ENCODE results near the gene VMP1.
"Not testable (repeated sequence)": the region's sequence is repeated elsewhere in the genome, so short reads cannot be mapped to it uniquely, and the experiment has no call there.

Gene VMP1

DNA sequence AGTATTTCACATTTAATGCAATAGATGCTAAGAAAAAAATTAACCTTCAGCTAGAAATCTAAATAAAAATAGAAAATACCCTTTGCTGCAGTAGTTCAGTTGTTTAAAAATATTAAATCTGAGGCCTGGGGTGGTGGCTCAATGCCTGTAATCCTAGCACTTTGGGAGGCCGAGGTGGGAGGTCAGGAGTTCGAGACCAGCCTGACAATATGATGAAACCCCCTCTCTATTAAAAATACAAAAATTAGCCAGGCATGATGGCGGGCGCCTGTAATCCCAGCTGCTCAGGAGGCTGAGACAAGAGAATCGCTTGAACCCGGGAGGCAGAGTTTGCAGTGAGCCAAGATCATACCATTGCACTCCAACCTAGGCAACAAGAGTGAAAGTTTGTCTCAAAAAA is 98.9 kb downstream of the VMP1 start:
- not testable (repeated sequence) for DNase-seq (ENCODE audit: low read depth in 3 of 3)

DNA sequence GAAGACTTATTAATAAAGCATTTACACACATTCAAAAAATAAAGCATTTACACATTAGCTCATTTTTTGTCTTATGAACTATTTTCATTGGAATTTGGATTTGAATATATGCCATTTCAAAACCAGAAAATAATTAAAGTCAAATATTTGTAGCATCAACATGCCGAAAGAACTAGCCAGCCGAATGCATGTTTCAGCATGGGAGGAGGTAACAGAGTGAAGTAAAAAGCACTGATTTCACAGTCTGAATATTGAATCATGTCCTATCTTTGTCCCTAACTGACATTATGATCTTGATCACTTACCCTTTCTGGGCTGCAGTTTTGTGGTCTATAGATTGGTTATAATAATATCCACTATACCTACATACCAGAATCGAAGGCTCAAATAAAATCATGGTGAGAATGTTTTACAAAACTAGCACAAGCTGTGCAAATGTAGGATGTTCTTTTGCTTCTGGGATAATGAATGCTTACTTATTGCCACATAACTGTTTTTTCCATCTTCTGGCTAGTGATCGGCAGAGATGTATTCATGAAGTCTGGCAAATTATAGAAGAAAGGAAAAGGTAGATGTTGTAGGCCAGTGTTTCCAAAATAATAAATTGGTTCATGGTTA is 100.5 kb downstream of the VMP1 start:
- no peak for DNase-seq (ENCODE audit: low read depth in 3 of 3)

DNA sequence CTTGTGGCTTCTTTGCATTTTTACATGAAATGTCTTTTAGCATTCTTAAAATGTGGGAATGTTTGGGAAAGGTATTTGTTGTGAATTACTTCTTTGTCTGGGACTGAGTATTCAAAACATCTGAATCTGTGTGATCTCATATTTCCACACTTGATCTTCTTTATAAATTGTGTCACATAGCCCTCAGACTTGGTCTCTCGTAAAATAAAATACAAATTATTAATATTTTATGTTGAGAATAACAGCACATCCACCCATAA is 103.4 kb downstream of the VMP1 start:
- no peak for DNase-seq (ENCODE audit: low read depth in 3 of 3)

DNA sequence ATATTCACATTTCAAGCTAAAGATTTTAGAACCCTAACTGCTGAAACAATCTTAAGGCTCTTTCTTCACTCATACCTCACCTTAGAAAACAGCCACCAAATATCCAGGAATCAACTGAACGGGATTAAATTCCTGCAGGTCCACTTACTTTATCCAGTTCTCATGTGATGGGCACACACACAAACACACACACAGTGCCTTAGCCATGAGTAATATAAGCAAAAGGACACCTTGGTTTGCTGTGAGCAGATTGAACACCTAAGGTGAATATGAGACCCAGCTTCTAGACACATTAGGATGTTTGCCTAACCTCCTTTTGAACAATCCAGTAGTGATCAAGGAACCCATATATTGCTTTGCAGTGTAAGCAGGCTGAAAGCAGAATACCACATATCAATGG is 103.8 kb downstream of the VMP1 start:
- DNase-seq (ENCODE audit: low read depth in 3 of 3): no peak

DNA sequence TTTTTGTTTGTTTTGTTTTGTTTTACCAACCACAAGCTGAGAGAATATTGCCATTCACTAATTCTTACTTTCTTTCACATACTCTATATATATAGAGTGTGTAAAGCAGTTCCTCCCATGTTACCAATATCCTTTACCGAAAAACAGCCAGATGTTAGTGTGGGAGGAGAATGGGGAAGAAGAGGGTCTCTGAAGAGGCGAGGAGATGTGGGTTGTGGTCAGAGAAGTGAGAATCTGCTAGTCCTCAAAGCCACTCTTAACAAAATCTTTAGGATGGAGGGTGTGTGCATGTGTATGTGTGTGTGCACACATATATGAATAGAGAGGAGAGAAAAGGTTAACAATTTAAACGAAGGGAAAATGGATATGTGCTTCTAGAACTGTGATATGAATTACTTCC is 104.7 kb downstream of the VMP1 start:
- DNase-seq (ENCODE audit: low read depth in 3 of 3): no peak

DNA sequence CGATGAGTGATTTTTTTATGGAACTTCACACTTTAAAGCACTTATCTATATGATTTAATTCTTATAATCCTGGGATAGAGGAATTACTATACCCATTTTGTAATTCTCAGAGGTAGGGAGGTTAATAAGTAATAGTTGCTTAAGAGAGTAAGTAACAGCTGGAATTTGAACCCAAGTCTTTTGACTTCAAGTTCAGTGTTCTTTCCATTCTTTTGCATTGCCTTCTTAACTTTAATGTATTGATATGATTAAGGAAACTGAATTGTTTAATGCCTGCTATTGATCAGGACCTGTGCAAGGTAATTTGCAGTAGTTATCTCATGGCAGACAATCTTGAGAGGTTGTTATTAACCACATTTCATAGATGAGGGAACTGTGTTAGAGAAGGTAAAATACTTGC is 106.8 kb downstream of the VMP1 start:
- DNase-seq (ENCODE audit: low read depth in 3 of 3): no peak

DNA sequence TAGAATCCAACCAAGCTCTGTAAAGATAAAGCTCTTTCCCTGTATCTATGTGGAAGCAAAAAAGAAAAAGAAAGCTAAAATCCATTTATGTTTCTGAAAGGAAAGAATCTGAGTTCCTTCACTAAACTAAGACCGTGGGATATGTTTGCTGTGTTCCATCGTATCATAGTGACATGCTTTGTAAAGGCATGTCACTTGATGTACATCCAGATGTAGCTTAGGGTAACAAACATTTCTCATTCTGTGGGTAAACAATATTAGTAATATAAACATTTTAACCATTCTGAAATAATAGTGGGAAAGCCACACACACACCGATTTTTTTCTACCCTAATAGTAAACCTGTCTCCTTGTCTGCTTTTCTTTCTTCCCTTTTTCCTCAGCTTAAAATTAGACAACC is 107.2 kb downstream of the VMP1 start:
- DNase-seq (ENCODE audit: low read depth in 3 of 3): no peak

DNA sequence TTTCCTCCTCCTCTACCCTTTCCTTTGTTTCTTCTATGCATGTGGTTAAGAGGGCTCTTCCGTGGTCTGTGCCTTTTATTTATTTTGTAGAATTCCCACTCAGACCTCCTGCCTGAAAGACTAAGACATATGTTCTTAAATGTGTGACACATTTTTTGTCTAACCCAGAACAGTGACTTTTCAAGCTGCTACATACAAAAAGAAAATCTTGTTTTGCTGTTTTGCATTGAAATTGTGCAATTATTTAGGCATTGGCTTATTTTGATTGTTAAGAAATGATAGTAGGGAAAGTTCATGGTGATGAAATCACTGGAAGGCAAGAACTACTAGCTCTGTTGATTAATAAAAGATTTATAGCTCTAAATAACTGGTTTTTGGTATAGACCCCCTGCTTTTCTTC is 108.5 kb downstream of the VMP1 start:
- no peak for DNase-seq (ENCODE audit: low read depth in 3 of 3)

DNA sequence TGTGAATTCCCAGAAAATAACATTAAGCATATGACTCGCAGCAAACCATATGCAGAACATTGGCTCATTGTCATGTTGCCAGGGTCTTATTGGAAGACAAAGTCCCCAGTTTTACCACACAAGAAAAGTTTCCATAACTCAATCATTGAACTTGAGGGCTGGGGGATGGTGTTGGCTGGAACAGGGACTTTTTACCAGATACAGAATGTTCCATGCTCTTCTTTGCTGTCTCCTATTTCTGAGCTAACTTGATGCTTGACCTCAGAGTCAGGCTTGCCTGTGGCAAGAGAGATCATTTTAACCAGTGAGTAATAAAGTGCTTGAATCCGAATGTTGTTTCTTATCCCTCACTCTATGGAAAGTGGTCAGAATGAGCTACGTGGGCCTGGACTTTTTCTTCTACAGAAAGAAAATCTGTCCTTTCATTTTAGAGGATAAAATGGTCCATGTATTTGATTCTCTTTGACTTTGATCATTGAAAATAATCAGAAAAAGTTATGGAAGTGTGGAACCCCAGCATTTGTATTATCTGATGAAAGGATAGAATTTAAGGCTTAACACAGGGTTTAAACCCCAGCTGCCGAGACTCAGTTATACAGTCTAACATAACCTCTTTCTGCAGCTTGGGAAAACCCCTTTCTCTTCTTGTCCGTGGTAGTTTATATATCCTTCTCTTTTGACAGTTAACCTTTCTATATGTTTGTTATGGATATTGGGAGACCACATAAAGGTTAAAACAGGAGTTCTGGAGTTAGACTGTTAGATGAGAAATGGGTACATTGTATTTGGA is 118.3 kb downstream of the VMP1 start:
- DNase-seq (ENCODE audit: low read depth in 3 of 3): no peak

DNA sequence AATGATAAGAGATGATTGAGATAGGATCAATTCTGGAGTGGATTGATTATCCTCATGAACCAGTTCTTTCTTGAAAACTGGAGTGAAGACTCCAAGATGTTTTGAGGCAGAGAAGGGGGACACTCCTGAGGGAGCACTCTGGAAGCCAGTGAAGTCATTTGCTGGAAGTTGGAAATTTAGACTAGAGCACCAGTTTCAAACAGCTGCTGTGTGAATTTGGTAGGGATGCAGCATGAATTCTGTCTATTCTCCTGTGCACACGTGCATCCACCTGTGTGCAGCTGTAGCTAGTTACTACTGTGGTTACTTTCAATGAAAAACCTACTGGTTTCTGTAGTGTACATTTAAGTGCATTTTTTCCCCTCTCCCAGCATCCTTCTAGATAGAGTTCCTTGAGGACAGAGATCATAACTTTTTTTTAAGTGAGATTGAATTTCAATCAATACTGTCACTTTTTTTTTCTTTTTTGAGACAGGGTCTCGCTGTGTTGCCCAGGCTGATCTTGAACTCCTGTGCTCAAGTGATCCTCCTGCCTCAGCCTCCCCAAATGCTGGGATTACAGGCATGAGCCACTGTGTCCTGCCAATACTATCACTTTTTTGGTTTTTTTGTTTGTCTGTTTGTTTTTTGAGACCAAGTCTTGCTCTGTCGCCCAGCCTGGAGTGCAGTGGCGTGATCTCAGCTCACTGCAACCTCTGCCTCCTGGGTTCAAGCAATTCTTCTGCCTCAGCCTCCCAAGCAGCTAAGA is 119.4 kb downstream of the VMP1 start:
- DNase-seq (ENCODE audit: low read depth in 3 of 3): no peak

DNA sequence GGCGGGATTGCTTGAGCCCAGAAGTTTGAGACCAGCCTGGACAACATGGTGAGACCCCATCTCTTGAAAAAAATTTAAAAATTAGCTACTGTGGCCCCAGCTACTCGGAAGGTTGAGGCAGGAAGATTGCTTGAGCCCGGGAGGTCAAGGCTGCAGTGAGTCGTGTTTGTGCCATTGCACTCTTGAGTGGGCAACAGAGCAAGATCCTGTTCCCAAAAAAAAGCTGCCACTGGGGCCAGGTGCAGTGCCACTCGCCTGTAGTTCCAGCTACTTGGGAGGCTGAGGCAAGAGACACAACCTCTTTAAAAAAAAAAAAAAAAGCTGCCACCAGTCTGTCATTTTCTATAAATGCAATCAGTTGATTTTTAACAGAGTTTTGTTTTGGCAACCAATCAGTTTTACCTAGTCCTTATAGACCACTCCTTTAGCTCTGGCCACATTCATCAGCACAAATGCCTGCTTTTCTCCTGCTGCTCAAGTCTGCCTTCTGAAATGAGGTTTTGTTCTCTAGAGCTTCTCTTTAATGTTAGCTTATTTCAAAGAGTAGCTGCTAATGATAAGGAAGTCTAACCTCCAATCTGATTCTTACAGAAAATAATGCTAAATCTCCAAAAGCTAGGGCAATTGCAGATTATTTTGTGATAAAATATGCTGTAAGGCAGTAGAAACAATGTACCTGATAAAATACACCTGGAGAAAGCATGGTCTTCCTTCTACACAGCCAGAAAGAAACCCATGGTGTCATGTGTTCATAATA is 120.4 kb downstream of the VMP1 start:
- no peak for DNase-seq (ENCODE audit: low read depth in 3 of 3)

DNA sequence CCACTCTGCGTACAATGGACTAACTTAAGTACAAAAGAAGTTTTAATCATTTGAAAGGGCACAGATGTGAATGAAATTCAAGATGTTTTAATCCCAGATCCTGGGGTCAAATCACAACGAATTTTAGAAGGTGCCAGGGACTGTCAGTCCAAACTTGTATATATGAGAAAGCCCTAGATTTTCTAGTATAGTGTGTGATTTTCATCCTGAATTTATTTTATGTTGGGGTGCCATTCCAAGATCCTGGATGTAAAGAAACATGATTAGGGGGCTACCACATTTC is 121.0 kb downstream of the VMP1 start:
- no peak for DNase-seq (ENCODE audit: low read depth in 3 of 3)

DNA sequence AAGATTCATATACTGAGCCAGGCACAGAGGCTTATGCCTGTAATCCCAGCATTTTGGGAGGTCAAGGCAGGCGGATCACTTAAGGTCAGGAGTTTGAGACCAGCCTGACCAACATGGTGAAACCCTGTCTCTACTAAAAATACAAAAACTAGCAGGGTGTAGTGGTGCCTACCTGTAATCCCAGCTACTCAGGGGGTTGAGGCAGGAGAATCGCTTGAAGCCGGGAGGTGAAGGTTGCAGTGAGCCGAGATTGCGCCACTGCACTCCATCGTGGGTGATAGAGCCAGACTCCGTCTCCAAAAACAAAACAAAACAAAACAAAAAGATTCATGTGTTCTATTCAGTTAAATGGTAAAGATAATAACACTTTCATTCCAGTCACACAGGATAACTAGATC is 121.4 kb downstream of the VMP1 start:
- DNase-seq (ENCODE audit: low read depth in 3 of 3): not testable (repeated sequence)

DNA sequence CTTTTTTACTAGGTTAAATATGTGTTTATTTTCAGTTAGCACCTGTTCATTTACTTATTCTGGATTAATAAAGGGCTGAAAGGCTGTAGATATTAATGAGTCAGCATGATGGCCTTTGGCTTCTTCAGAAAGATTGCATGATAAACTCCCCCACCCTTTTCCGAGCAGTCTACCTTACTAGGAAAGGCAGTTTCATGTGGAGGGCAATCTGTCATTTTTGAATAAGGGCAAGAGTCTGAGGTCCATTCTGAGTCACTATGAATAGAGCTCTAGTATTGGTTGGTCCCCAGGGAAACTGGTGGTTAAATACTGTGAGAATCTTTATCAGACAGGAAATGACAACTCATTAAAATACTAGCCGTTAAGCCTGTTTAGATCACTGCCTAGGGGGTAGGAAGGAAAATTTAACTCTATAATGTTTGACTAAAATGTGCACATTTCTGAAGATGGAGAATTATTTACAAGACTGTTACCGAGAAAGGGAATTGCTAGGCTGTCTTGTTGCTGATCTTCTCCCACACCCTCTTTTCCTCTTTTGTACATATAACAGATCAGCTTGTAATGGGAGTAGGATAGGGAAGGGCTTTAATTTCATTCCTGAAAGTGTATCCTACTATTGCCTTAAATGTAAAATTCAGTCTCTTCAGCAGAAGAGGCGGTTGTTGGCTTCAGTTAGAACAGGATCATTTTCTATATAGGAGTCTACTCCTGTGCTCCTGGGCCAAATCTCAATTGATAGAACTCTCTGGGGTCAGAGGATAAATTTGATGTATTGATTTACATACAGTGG is 122.0 kb downstream of the VMP1 start:
- DNase-seq (ENCODE audit: low read depth in 3 of 3): no peak

DNA sequence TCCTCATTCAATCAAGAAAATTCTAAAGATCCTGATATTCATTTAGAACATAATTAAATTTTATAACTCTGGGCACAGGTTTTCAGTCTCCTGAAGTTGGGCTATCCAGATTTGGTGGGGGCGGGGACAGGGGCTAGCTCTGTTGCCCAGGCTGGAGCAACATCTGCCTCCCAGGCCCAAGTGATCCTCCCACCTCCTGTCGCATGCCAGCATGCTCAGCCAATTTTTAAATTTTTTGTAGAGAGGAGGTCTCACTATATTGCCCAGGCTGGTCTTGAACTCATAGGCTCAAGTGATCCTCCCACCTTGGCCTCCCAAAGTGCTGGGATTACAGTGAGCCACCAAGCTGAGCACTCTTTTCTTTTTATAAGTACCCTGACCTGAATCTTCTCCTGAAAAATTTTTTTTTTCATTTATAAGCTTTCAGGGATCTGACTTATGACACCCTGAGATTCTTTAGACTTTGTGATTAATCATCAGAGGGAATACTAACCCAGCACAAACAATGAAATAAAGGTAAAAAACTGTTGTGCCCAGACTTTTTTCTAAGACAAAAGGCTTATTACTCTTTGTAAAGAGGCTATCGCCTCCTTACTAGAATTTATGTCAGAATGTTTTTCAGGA is 122.7 kb downstream of the VMP1 start:
- DNase-seq (ENCODE audit: low read depth in 3 of 3): no peak

DNA sequence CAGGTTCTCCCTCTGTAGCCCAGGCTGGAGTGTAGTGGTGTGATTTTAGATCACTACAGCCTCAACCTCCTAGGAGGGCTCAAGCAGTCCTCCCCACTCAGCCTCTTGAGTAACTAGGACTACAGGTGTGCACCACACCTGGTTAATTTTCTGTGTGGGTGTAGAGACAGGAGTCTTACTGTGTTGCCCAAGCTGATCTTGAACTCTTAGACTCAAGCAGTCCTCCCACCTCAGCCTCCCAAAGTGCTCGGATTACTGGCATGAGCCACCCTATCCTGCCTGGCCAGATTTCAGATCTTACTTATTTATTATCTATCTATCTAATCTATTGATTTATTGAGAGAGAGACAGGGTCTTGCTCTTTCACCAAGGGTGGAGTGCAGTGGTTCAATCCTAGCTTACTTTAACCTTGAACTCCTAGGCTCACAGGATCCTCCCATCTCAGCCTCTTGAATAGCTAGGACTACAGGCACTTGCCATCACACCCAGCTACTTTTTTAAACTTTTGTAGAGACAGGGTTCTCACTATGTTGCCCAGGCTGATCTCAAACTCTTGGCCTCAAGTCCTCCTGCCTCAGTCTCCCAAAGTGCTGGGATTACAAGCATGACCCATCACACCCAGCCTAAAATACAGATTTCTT is 123.5 kb downstream of the VMP1 start:
- no peak for DNase-seq (ENCODE audit: low read depth in 3 of 3)

DNA sequence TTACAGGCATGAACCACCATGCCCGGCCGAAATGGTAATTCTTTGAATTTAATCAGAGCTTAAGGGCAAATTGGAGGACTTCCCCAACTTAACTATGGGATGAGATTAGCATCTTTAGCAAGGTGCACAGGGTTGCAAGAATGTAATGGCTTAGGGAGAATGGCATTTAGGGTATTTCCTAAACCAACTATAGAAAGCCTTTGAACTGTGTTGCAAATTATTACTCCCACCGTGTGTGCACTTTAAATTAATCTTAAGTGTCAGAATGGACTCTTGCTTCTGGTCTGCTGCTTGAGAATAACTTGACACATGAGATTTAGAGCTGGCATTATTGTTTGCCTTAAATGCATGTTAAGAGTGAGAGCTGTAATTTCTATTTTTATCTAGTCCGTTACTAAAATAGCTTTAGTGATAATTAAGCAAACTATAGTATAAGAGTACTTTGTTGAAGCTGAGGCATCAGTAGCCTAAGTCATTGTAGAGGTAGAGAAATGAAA is 125.5 kb downstream of the VMP1 start:
- no peak for DNase-seq (ENCODE audit: low read depth in 3 of 3)

DNA sequence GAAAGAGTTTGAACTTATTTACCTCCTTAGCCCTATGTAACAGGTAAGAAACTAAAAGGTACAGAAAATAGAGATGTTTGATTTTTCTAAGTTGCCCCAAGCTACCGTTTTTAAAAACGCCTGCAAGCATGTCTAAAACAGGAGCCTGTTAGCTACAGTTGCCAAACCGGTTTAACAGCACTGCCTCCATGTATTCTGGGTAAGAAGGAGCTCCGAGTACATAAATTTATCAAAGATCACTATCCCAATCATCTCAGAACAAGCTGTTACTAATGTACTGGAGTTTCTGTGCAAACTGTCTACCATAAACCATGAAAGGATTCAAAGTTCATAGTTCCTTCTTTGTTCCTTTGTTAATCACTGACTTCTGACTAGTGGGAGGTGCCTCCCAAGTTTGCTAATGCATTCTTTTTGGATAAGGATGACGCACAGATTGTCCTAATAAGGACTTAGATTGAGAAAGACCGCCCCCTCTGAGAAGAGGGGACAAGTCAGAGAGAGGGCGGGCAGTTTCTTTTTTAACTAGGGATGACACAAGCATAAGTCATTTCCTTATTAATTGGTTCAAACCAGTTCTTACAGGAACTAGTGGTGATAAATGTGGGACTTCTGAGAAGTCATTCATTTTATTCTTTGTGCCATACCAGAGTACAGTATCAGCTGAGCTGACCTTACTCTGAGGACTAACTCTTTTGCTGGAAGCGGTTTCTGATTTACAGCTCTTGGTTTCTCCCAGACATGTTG is 130.0 kb downstream of the VMP1 start:
- DNase-seq (ENCODE audit: low read depth in 3 of 3): peak in 1 of 3 donors; percentile 67

DNA sequence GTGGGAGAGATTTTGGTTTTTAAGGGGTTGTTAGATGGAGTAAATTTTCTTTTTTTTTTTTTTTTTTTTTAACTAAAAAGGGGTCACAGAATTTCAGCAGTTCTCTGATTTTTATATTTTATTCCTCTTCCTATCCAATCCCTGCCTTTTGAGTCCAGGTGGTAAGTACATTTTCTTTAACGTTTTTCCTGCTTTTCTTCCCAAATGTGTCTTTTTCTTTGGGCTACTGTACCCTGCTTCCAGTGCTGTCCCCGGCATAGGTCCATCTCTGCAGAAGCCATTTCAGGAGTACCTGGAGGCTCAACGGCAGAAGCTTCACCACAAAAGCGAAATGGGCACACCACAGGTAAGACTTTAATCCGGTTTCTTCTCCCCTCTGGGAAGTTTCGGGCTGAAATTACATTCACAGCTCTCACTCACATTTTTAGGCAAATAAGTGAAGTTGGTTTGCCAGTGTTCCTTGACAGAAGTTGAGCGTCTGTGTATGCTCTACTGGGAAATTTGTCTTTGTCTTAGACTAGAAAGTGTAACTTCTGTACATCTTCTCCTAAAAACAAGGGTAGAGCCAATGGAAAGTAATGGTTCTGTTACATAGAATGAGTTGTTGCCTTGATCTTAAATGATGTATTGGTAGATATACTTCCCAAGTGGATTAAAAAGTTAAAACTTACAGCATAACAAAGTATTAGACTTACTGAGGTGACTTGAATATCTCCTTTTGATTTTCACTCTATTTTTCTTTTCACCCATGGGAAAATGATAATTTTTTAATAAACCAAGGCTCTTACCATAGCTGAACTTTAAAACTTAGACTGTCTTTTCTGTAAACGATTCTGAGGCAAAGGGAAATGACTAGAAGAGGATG is 130.8 kb downstream of the VMP1 start:
- no peak for DNase-seq (ENCODE audit: low read depth in 3 of 3)

Measured in stimulated activated CD4-positive, alpha-beta T cell treated with anti-CD3 and anti-CD28 coated beads, TNF-alpha, amount 100 ng/mL, for 48 hours (primary cell).